ENCODE measurements around the gene INTS1. TPM values are rescaled to one million over a fixed set of nuclear protein-coding genes. Genes with fewer than 3 reads are reported as not detected.
A peak's percentile ranks its signal among the peaks of the same experiment; 100 is the strongest.

INTS1 gene, protein sequence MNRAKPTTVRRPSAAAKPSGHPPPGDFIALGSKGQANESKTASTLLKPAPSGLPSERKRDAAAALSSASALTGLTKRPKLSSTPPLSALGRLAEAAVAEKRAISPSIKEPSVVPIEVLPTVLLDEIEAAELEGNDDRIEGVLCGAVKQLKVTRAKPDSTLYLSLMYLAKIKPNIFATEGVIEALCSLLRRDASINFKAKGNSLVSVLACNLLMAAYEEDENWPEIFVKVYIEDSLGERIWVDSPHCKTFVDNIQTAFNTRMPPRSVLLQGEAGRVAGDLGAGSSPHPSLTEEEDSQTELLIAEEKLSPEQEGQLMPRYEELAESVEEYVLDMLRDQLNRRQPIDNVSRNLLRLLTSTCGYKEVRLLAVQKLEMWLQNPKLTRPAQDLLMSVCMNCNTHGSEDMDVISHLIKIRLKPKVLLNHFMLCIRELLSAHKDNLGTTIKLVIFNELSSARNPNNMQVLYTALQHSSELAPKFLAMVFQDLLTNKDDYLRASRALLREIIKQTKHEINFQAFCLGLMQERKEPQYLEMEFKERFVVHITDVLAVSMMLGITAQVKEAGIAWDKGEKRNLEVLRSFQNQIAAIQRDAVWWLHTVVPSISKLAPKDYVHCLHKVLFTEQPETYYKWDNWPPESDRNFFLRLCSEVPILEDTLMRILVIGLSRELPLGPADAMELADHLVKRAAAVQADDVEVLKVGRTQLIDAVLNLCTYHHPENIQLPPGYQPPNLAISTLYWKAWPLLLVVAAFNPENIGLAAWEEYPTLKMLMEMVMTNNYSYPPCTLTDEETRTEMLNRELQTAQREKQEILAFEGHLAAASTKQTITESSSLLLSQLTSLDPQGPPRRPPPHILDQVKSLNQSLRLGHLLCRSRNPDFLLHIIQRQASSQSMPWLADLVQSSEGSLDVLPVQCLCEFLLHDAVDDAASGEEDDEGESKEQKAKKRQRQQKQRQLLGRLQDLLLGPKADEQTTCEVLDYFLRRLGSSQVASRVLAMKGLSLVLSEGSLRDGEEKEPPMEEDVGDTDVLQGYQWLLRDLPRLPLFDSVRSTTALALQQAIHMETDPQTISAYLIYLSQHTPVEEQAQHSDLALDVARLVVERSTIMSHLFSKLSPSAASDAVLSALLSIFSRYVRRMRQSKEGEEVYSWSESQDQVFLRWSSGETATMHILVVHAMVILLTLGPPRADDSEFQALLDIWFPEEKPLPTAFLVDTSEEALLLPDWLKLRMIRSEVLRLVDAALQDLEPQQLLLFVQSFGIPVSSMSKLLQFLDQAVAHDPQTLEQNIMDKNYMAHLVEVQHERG (N-terminal part only)
- 10 to 100 TPM; 53.1 to 56.4 (median 54.7) TPM for polyA plus RNA-seq (ENCODE audit: insufficient read length in 3 of 3)

DNA sequence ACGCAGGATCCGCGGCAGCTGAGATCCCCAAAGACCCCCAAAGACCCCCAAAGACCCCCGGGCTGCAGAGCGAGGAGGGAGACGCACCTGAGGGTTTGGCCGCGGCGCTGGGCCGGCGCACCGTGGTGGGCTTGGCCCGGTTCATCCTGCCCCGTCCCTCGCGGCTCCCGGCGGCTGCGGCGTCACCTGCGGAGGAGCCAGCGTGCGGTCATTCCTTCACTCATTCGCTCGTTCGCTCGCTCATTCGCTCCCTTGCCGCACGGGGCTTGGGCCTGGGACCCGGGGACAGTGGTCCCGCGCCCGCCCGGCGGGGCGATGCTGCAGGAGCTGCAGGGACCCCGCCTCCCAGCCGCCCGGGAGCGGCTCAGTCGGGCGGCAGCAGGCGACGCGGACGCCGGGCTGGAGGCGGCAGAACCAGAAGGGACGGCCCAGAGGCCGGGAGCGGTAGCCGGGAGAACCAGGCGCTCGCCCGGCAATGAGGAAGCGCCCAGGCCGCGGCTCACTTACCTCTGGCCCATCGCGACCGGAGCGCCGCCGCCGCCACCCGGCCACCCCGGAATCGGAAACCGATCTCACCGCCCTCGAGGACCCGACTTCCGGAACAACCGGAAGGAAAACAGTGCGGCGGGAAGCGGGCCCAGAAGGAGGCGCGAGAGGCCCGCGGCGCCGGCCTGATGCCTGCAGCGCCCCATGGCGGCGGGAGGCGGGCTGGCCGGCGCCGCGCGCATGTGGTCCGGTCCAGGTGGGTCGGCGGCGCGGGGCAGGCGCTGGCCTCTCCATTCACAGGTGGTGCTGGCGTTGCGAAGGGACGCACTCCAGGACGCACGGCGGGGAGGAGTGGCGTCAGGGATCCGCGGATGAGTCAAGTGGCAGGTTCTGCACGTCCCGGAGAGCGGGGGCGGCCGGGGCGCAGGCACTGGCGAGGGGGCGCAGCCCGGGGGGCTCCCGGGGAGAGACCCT is at the start of gene INTS1:
Gene INTS1, minus strand, starts transcription at position 574 of the 960 bp plus-strand sequence. Its CDS starts 429 bp downstream, at position 145.
- peak; percentile 70 to 88 (median 78) for DNase-seq (ENCODE audit: low read depth in 3 of 3, low spot score in 2 of 3)

DNA sequence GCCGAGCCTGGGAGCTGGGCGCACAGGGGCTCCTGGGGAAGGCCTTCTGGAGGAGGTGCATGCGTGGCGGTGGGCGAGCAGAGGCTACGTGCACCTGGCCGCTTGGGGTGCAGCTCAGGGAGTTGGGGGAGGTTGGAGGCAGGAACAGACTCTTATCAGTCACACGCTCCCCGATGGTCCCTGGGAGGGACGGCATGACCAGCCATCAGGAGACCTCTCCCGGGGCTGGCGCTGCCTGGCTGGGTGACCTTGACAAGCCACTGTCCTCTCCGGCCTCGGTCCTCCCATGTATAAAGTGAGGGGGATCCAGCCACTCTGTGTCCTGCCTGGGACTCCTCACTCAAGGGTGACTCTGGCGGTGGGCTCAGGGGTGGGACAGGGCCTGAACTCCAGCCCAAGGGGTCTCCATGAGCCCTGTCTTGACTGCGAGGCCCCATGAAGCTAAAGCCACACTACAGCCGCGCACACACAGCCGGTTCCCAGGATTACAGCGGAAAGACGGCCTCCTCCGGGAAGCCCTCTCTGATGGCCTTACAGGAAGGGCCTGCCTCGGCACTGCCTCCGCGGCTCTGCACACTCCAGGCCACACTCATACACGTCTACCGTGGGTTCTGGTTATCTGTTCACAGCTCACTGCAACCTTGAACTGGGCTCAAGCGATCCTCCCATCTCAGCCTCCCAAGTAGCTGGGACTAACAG is 49.5 kb upstream of the INTS1 start:
- DNase-seq (ENCODE audit: low read depth in 3 of 3, low spot score in 2 of 3): no peak

DNA sequence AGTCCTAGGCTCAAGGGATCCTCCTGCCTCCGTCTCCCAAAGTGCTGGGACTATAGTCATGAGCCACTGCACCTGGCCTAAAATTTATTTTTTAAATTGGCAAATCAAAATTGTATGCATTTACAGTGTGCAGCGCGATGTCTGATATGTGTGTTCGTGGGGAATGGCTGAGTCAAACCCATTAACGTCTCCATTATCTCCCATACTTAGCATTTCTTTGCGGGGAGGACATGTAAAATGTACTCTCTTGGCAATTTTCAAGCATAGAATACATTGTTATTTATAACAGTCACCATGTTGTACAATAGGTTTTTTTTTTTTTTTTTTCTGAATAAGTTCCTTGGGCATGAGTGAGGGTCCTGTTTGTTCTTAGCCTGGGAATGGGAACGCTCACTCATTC is 48.0 kb upstream of the INTS1 start:
- DNase-seq (ENCODE audit: low read depth in 3 of 3, low spot score in 2 of 3): no peak

DNA sequence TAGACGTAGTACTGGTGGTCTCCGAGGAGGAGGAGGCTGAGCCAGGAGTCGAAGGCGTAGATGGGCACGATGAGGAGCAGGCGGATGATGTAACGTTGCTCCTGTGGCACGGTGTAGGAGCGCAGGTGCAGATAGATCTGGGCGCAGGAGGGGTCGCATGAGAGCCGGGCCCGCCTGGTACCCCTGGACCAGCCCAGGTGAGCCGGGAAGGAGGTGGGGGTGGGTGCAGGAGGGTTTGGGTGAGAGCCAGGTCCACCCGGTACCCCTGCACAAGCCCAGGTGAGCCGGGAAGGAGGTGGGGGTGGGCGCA is 46.6 kb upstream of the INTS1 start:
- DNase-seq (ENCODE audit: low read depth in 3 of 3, low spot score in 2 of 3): no peak

DNA sequence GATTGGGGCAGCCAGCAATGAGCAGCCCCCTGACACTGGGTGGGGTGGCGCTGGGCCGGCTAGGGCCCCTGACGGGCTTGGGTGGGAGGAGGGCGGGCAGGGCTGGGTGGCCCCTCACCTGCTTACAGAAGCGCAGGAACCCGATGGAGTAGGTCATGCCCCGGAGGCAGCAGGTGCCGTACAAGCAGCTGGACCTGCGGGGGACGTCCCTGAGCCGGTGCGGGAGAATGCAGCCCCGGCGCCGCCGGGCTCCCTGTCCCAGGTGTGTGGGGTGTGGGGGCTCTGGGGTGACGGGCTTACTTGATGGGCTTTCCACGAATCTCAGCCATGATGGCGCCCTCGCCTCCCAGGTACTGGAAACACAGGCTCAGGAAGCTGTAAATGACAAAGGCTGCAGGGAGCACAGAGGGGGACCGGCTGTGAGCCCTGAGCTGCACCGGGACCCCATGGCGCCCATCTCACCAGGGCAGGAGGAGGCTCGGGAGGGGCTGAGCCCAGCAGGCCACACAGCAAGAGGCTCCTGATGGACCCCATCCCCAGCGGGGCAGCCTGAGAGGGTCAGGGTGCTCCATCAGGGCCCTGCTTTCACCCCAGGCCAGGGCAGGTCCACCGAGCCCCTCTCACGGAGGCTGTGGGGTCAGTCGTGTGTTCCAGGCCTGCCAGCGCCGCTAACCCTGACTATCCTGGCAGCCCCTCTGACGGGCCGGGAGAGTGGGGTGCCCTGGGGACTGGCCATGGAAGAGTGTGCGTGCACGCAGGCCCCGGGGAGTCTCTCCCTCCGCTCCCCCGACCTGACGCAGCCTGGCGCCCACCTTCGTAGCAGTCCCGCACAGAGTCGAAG is 46.0 kb upstream of the INTS1 start:
- no peak for DNase-seq (ENCODE audit: low read depth in 3 of 3, low spot score in 2 of 3)

DNA sequence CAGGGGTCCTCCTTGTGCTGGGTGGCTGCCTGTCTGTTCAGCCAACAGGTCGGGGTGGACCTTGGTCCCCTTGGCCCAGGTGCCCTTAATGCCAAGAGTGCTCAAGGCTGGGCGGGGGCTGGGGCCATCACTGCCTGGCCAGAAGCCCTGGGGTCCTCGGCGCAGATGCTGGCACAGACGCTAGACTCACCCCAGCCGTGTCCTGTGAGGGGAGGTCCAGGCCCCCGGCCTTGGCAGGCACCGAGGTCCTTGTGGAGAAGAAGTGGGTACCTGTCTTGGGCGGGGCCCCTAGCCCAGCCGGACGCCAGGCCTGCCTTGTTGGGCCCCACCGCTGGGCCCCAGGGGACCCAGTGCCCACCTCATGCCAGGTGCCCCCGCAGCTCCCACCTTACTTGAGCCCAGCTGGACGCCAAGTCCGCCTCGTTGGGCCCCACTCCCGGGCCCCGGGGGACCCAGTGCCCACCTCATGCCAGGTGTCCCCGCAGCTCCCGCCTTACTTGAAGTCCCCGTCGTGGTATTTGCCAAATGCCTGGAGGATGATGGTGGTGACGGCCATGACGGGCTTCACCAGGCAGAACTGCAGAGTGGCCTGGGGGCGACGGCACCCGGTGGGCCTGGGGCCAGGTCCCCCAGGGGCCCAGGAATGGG is 45.3 kb upstream of the INTS1 start:
- DNase-seq (ENCODE audit: low read depth in 3 of 3, low spot score in 2 of 3): no peak

DNA sequence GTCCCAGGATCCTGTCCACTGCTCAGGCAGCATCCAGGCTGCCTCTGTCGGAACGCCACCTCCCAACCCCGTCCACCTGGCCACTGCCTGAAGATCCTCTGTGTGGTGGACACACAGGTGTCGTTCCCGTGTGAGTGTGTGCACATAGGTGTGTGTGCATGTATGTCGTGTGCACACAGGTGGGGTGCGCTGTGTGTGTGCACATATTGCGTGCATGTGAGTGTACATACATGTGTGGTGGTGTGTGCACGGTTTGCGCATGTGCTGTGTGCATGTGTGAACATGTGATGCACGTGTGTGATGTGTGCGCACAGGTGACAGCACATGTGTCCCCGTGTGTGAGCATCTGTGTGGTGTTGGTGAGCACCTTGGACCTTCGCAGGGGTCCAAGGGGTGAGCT is 44.8 kb upstream of the INTS1 start:
- no peak for DNase-seq (ENCODE audit: low read depth in 3 of 3, low spot score in 2 of 3)

DNA sequence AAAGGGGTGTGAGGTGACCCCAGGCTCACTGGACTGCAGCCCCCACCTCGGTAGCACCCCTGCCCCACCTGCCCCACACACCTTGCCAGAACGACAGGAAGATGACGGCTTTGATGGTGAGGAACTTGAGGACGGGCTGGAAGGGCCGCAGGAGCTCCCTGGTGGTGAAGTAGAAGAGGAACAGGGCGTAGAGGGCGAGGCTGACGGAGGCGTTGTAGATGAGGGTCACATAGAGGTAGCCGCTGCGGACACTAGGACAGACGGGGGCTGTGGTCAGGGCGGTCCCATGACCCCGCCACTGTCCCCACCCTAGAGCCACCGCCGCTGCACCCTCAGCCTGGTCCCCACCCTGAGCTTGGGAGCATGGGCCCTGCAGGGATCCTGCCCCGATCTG is 44.2 kb upstream of the INTS1 start:
- DNase-seq (ENCODE audit: low read depth in 3 of 3, low spot score in 2 of 3): no peak

DNA sequence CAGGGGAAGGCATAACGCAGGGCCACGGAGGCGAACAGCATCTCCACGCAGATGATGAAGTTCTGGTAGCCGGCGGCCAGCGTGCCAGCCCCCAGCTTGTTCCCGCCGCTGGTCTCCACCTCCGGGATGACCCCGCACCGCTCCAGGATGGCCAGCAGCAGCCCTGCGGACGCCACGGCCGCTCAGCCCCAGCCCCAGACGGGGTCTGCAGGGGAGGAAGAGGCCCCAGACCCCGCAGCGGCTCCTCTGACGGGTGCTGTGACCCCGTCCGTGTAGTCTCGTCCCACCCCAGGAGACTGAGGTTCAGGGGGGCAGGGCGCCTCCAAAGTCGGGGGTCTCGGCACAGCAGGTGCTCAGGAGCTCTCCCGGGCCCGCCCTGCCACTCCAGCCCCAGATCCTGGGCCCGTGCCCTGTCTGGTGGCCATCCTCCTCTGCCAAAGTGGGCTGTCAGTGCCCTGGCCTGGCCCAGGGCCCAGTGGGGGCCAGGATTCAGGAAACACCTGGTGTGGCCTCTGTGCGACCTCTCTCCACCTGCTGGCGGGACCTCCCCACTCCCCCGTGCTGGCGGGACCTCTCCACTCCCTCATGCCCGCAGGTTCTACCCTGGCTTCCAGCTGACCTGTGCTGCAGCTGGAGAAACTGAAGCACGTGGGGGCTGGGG is 43.7 kb upstream of the INTS1 start:
- DNase-seq (ENCODE audit: low read depth in 3 of 3, low spot score in 2 of 3): no peak

DNA sequence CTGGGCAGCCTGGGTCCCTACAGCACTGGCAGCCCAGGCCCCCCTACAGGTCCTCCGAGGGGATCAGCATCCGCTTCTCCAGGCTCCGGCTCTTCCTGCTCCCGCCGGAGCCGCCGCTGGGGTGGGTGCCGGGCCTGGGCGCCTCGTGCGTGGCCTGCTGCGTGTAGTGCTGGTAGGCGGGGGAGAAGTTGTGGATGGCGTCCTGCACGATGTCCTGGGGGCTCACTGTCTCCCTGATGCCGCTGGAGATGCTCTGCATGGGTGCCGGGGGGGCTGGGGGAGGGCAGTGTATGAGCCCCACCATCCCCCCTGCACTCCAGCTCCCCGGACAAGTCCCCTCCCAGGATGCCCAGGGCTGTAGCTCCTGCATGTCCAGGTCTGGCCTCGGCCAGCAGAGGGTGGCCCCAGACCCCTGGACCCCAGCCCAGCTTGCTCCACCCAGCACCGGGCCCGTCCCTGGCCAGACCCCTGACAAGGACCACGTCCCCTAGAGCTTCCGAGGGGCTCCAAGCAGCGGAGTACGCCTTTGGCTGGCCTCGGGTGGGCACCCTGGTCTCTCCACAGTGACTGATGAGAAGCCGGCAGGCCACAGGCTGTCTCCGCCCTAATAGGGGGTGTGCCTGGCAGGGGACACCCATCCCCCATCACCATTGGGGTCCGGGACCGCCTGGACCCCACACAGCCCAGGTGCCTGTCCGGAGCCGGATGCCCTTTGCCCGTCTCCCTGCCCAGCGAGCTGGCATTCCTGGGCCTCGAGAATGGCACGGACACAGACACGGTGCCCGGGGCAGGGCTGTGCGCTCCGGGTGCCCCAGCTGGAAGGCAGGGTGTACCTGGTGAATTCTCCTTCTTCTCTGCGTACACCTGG is 43.0 kb upstream of the INTS1 start:
- DNase-seq (ENCODE audit: low read depth in 3 of 3, low spot score in 2 of 3): no peak

DNA sequence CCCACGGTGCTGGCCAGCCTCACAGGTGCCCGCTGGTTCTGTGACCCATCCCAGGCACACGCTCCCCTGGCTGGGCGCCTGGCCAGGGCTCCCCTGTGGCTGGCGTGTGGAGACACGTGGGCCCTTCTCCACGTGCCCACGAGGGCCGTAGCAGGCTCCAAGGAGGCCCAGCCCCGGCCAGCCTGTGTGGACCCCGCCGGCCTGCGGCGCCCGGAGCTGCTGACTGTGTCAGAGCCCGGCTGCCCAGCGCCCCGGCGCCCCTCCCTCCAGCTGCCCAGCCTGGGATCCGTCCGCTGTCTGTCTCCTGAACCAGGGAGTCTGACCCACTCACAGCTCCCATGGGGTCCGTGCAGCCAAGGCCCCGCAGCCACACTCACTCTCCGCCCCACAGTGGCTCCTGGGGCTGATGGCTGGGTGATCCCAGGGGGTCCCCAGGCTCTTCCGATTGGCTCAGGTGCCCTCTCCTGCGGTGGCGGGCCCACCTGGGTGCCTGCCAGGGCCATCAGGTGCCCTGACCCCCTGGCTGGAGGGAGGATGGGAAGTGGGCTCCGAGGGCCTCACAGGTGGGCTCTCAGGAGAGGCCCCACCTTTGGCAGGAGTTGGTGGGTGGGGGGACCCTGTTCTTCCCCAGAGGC is 42.2 kb upstream of the INTS1 start:
- DNase-seq (ENCODE audit: low read depth in 3 of 3, low spot score in 2 of 3): no peak

DNA sequence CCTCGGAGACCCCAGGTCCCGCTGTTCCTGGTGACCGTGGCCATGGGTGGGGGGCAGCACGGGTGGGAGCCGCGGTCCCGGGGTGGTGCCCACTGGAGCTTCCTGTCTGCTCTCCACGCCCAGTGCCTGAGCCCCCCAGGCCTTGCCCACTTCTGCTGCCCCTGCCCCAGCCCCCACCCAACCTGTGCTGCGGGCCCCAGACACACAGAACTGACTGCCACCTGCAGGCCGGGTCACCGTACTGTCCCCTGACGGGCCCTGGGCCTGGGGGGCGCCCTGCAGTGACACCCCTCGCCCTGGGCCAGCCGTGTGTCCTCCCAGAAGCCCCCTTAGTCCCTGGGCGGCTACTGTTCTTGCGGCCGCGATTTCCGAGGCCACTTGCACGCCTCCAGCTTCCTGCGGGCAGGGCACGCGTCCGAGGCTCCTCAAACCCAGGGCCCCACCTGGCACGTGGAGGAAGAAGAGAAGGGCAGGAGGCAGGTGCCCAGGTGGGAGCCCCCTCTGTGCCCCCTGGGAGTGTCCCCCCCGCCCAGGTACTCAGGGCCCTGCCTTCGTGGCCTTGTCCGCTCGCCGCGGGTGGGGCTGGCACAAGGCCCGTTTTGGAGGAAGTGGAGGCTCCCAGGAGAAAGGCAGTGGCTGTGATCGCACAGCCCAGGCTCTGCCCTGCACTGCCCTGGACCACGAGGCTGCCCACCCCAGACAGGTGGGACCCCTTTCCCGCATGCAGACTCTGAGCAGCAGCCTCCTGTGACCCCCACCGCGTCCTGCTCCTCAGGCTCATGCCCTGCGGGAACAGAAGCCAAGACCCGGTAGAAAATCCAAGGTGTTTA is 41.4 kb upstream of the INTS1 start:
- no peak for DNase-seq (ENCODE audit: low read depth in 3 of 3, low spot score in 2 of 3)

DNA sequence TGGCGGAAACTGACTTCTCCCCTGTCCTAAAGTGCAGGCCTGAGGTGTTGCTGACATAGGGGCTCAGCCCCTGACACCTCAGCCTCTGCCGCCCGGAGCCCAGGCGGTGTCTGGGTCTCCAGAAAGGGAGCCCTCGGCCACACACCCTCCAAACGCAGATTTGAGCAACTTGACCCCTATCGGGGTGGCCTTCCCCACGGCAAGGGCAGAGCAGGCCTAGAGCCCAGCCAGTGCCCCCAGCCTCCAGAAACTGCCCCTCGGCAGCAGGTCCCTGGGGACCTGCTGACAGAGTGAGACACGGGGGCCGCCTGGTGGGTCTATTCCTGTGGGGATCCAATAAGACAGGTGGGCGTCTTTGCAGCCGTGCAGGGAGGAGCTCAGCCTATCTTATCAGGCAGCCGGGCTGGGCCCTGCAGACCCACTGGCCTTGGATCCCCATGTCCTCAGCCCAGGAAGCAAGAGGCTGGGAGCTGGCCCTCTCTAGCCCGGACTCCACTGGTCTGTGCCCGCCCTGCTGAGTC is 40.8 kb upstream of the INTS1 start:
- DNase-seq (ENCODE audit: low read depth in 3 of 3, low spot score in 2 of 3): no peak

DNA sequence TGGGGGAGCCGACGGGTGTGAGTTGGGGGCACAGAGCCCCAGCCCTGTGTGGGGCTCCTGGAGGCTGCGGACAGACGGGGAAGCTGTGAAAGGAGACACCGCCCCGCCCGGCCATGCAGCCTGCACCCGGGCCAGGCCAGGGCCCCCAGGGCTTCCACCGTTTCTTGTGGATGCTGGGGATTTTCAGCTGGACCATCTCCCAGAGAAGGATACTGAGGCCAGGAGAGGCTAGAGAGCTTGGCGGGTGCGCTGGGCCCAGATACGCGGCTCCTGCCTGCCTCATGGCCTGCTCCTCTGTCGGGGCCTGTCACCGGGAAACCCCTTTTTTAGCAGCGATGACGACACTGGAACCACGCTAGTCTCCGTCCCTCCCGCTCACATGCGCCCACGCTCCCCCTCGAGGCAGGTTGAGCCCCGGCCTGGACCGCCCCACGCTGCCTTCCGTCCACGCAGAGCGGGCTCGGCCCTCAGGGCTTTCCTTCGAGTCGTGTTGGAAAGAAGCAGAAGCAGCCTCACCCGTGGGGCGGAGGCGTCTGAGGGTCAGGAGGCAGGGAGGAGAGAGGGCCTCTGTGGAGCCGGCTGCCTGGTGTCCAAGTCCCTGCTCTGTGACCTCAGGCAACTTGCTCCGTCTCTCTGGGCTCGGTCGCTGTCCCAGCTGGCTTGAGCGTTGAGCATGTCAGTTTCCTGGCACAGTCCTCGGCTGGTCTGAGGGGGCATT is 40.1 kb upstream of the INTS1 start:
- DNase-seq (ENCODE audit: low read depth in 3 of 3, low spot score in 2 of 3): no peak

Measured in right renal cortex interstitium (tissue), 3 donors.